ENCODE measurements around the gene RASA3.

The RASA3 gene

GRCh38 chr13:114047358-114047881 lies 85.0 kb downstream of the RASA3 start:
- DNase-seq = no peak

DNA sequence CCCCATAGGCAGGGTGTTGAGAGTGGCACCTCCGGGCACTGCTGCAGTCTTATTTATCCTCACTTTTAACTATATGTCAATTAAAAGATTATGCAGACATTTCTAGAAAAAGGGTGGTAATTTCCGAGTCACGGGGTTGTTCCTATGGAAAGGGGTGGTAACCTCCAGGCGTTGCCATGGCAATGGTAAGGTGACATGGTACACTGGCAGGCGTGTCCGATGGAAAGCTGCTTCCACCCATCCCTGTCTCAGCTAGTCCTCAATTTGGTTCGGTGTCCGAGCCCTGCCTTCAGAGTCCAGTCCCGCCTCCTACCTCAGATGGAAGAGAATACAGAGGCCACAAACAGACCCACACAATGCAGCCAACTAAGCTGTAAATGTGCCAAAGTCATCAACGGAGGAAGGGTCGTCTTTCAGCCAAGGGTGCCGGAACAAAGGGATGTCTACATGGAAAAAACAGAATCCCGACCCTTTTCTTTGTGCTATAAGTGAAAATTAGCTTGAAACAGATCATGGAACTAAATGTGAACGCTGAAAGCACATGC lies 85.9 kb downstream of the RASA3 start:
- no peak for DNase-seq

- DNase-seq = no peak
These were observed 87.2 kb downstream of the RASA3 start for GRCh38 chr13:114045113-114045735.

GRCh38 chr13:114044486-114044885 lies 87.9 kb downstream of the RASA3 start:
- no peak for DNase-seq

DNA sequence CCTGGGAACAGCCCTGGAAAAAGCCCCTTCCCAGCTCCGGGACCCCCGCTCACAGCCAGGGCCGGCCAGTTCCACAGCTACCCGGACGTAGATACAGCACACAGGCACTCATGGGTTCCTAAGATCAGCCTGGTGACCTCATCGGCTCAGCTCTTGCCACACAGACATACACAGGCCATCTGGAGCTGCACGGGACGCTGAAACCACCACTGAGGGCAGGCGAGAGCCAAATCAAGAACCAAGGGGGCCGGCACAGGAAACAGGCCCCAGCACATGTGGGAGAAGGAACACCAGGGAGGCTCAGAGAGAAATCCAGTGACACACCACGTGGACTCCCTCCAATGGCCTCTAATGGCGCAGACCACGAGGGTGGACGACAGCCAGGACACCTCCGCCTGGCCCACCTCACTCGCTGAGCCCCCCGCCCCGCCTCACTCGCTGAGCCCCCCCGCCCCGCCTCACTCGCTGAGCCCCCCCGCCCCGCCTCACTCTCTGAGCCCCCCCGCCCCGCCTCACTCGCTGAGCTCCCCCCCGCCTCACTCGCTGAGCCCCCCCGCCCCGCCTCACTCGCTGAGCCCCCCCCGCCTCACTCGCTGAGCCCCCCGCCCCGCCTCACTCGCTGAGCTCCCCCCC lies 88.9 kb downstream of the RASA3 start:
- DNase-seq = no peak

DNA sequence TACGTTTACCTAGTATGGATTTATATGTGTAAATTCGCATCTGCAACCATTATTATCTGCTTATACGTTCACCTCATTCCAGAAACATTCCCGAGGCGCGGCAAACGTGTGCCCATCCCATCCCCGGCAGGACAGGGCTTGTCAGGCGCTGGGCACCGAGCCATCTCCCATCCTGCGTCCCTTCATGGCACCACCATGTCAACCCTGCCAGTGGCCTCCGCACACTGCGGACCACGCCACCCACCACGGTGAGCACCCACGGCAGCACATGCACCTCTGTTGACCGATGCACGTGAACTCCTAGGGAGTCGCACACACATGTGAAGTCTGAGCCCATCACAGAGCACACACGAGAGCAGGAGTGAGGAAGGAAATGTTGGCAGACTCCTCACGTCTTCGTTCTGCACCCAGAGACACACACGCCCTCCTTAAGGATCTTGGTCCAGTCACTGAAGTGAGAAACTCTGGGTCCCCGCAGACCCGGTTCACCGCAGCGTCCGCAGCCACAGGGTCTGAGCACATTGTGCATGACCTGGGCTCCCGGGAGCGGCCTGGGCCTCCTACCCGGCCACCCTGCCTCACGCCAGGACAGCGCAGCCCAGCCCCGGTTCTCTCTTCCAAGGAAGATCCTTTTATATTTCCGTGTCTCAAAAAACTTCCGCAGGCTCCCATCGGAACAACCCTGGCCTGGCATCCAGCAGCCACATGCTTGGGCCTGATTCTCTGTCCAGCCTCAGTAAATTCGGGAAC lies 90.2 kb downstream of the RASA3 start:
- DNase-seq = no peak

GRCh38 chr13:114041493-114041892 lies 90.9 kb downstream of the RASA3 start:
- DNase-seq = no peak

GRCh38 chr13:114039471-114040141 lies 92.8 kb downstream of the RASA3 start:
- DNase-seq = no peak

- DNase-seq = no peak
These were observed 93.5 kb downstream of the RASA3 start for GRCh38 chr13:114038900-114039299.

GRCh38 chr13:114038211-114038613 lies 94.2 kb downstream of the RASA3 start:
- DNase-seq = no peak

DNA sequence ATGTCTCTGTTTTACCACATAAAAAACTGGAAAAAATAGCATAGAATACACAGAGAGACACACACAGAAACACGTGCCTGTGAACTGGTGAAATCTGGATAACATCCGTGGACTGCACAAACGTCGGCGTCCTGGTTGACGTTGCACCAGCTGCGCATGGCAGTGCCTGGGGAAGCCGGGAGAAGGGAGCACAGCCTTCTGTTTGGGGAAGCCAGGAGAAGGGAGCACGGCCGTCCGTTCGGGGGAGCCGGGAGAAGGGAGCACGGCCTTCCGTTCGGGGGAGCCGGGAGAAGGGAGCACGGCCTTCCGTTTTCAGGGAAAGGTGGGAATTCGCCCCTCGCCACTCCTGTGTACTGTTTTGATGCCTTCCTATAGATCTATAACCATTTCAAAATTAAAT lies 94.7 kb downstream of the RASA3 start:
- DNase-seq = no peak

DNA sequence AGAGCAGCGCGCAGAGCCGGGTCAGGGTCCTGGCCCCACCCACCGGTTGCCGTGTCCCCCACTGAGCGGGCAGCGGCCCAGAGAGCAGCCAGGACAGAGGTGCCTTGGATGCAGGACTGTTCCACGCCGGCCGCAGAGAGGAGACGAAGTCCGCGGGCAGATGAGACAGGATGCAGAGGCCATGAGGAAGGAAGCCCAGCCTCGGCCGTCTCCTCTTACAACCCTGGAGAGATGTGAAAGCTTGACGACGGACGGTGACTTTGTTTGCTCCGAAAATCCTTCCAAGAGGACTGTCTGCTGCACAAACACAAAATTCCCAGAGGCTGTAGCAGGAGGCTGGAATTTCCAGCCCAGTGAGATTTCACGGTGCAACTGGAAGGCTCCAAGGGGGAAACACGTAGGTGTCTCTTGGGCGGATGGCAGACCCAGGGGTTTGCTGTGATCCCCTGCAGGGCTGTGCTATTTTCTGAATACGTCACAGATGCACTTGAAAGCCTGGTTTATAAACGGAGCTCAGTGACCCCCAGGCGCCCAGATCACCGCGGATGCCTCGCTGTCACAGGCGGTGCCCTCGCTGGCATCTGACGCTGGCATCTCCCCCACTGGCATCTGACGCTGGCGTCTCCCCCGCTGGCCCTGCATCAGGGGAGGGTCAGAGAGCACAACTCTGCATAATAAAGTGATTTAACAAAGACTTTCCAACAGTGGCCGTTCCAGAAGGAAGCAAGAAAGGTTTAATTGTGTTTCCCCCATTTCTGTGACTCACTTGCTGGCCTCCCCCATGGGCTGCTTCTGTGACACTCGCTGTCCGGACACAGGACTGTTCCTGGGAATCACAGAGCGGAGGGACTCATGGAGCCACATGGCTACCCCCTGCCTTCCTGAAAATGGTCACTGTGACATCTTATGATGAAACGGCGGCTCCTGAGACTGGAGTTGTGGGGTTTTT lies 96.6 kb downstream of the RASA3 start:
- no peak for DNase-seq

GRCh38 chr13:114035186-114035582 lies 97.2 kb downstream of the RASA3 start:
- no peak for DNase-seq

DNA sequence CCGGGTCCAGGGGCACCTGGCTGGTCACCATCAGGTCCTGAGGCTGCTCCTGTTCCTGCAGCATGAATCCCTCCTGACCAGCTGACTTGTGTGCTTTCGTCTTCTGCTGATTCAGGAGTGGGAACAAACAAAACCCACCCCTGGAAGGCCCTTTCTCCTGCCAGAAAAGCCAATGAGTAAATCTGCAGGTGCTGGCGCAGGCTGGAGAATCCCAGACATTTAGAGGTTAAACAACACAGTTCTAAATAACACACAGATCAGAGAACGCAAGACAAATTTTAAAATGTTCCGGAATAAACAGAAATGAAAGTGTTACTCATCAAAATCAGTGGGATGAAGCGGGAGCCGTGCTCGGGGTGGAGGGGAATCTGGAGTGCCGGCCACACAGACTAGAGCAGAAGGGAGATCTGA lies 97.9 kb downstream of the RASA3 start:
- DNase-seq = no peak

GRCh38 chr13:114033541-114034315 lies 98.7 kb downstream of the RASA3 start:
- no peak for DNase-seq

DNA sequence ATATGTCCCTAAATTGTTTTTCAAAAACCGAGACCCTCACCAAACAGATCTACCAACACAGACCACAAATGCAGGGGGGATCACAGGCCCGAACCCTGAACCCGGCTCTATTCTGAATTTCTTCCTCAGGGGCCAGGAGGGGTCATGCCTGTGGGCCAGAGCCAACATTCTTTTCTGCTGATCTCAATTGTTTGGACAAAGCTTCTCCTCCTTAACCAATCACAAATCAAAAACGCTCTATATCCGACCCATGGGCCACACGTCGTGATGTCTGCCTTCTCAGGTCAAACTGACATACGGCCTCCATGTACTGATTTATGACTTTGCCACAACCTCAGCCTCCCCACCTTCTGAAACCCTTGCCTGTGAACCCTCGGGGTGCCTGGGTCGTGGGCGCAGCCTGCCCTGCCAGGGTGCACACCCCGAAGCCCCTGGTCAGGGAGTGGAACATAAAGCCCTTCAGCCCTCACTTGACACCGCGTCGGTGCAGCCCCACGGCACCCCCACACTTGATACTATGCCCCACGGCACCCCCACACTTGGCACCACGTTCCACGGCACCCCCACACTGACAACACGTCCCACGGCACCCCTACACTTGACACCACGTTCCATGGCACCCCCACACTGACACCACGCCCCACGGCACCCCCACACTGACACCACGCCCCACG lies 100.2 kb downstream of the RASA3 start:
- DNase-seq = no peak

DNA sequence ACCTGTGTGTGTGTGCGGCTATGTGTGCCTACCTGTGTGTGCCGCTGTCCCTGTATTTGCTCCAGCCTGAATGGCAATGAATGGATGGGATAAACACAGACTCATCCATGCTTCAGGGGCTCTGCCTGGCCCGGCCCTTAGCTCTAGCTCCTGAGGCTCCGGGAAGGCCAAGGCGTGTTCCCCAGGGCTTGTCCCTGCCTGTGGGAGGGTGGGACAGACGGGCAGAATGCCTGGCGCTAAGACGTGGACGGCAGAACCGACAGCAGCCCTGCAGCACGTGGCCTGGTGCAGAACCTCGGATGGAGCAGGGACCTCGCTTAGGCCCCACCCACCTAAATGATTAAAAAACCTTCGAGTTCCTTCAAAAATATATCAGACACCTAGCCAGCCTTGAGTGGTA lies 100.8 kb downstream of the RASA3 start:
- DNase-seq = no peak

DNA sequence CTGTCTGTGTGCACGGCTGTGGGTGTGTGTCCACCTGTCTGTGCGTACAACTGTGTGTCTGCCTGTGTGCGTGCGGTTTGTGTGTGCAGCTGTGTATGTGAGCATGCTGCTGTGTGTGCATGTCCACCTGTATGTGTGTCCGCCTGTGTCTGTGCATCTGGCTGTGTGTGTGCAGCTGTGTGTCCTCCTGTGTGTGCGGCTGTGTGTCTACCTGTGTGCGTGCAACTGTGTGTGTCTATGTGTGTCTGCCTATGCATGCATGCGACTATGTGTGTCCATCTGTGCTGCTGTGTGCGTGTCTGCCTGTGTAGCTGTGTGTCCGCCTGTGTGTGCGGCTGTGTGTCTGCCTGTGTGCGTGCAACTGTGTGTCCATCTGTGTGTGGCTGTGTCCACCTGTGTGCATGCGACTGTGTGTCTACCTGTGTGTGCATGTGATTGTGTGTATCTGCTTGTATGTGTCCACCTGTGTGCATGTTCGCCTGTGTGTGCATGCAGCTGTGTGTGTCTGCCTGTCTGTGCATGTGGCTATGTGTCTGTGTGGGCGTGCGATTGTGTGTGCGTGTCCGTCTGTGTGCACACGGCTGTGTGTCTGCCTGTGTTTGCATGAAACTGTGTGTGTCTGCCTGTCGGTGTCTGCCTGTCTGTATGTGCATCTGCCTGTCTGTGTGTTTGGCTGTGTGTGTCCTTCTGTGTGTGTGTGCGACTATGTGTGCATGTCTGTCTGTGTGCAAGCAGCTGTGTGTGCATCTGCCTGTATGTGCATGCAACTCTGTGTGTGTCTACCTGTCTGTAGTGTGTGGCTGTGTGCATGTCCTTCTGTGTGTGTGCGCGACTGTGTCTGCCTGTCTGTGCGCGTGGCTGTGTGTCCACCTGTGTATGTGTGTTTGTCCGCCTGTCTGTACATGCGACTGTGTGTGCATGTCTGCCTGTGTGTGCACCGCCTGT lies 101.5 kb downstream of the RASA3 start:
- DNase-seq = no peak

DNA sequence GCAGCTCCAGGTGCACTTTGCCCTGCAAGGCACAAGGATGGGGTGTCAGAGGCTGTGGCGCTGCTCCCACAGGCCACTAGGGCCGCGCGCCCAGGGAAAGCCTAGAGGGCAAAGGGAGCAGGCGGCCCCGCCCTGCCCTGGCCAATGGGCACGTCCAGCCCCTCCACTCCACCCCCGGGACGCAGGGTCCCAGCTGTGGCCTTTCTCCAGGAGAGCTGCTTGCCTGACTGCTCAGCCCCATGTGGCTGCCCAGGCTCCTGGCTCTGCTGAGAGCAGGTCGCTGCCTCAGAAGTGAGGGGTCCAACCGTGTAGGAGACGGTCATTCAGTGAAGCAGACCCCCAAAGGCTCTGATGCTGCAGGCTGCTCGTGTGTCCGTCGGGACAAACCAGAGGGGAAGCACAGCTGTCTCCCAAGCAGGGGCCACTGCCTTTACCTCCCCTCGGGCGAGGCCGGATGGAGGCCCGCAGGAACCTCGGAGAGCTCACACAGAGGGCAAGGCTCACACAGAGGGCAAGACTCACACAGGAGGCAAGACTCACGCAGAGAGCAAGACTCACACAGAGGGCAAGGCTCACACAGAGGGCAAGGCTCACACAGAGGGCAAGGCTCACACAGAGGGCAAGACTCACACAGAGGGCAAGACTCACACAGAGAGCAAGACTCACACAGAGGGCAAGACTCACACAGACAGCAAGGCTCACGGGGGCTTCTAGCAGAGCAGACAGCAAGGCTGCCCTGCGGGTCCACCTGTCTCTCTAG lies 102.4 kb downstream of the RASA3 start:
- DNase-seq = no peak
